Measurements from ENCODE around the gene ZC3H6. TPM values are rescaled to one million over a fixed set of nuclear protein-coding genes. Genes with fewer than 3 reads are reported as not detected.

ZC3H6 gene
- polyA plus RNA-seq (ENCODE audit: insufficient read length in 3 of 3), result 10 to 100 TPM in 1 of 3 donors, 1 to 10 TPM in 2; 9.6 to 10.5 (median 9.7) TPM

GRCh38 chr2:112275311-112275886 is at the start of gene ZC3H6:
ZC3H6 (plus strand) TSS chr2:112275597; CDS start chr2:112275995, 398 bp downstream.
- peak; percentile 91 to 94 (median 93) for DNase-seq (ENCODE audit: low read depth in 3 of 3, low spot score in 2 of 3)

GRCh38 chr2:112229348-112229747 is 46.0 kb upstream of the ZC3H6 start:
- DNase-seq (ENCODE audit: low read depth in 3 of 3, low spot score in 2 of 3), result no peak

- no peak for DNase-seq (ENCODE audit: low read depth in 3 of 3, low spot score in 2 of 3)
These were observed 45.0 kb upstream of the ZC3H6 start for GRCh38 chr2:112230371-112230770.

- DNase-seq (ENCODE audit: low read depth in 3 of 3, low spot score in 2 of 3), result no peak
These were observed 35.5 kb upstream of the ZC3H6 start for GRCh38 chr2:112239862-112240261.

GRCh38 chr2:112242384-112242783 is 33.0 kb upstream of the ZC3H6 start:
- no peak for DNase-seq (ENCODE audit: low read depth in 3 of 3, low spot score in 2 of 3)

GRCh38 chr2:112243233-112243632 is 32.2 kb upstream of the ZC3H6 start:
- DNase-seq (ENCODE audit: low read depth in 3 of 3, low spot score in 2 of 3), result no peak

GRCh38 chr2:112244854-112245253 is 30.5 kb upstream of the ZC3H6 start:
- no peak for DNase-seq (ENCODE audit: low read depth in 3 of 3, low spot score in 2 of 3)

- DNase-seq (ENCODE audit: low read depth in 3 of 3, low spot score in 2 of 3), result no peak
These were observed 24.1 kb upstream of the ZC3H6 start for GRCh38 chr2:112251271-112251670.

- DNase-seq (ENCODE audit: low read depth in 3 of 3, low spot score in 2 of 3), result no peak
These were observed 22.1 kb upstream of the ZC3H6 start for GRCh38 chr2:112253261-112253815.

GRCh38 chr2:112254466-112255240 is 20.7 kb upstream of the ZC3H6 start, which contains the start of gene ZC3H8:
ZC3H8 (minus strand) TSS chr2:112255042; CDS start chr2:112254981, 61 bp downstream.
- DNase-seq (ENCODE audit: low read depth in 3 of 3, low spot score in 2 of 3), result peak; percentile 74 to 81 (median 81)

GRCh38 chr2:112255875-112256274 is 19.5 kb upstream of the ZC3H6 start:
- no peak for DNase-seq (ENCODE audit: low read depth in 3 of 3, low spot score in 2 of 3)

- no peak for DNase-seq (ENCODE audit: low read depth in 3 of 3, low spot score in 2 of 3)
These were observed 18.7 kb upstream of the ZC3H6 start for GRCh38 chr2:112256654-112257053.

- DNase-seq (ENCODE audit: low read depth in 3 of 3, low spot score in 2 of 3), result no peak
These were observed 17.8 kb upstream of the ZC3H6 start for GRCh38 chr2:112257575-112257974.

GRCh38 chr2:112259509-112260294 is 15.7 kb upstream of the ZC3H6 start:
- peak; percentile 51 to 69 (median 63) for DNase-seq (ENCODE audit: low read depth in 3 of 3, low spot score in 2 of 3)

- no peak for DNase-seq (ENCODE audit: low read depth in 3 of 3, low spot score in 2 of 3)
These were observed 15.1 kb upstream of the ZC3H6 start for GRCh38 chr2:112260295-112260625.

GRCh38 chr2:112262876-112263275 is 12.5 kb upstream of the ZC3H6 start:
- no peak for DNase-seq (ENCODE audit: low read depth in 3 of 3, low spot score in 2 of 3)

- no peak for DNase-seq (ENCODE audit: low read depth in 3 of 3, low spot score in 2 of 3)
These were observed 6.8 kb upstream of the ZC3H6 start for GRCh38 chr2:112268547-112268946.

GRCh38 chr2:112272669-112273068 is 2.7 kb upstream of the ZC3H6 start:
- DNase-seq (ENCODE audit: low read depth in 3 of 3, low spot score in 2 of 3), result no peak

GRCh38 chr2:112273349-112273748 is 2.0 kb upstream of the ZC3H6 start:
- no peak for DNase-seq (ENCODE audit: low read depth in 3 of 3, low spot score in 2 of 3)

- peak; percentile 62 to 84 (median 73) for DNase-seq (ENCODE audit: low read depth in 3 of 3, low spot score in 2 of 3)
These were observed 733 bp downstream of the ZC3H6 start for GRCh38 chr2:112275887-112276773.

Data from right renal cortex interstitium (tissue), 3 donors.